HCT116 (cell line): ENCODE data around the gene GNG13. TPM values are rescaled to one million over a fixed set of nuclear protein-coding genes. Genes with fewer than 3 reads are reported as not detected.

Experiments
- ATAC-seq: fragments of 200-7000 bp; cut with Tn5 transposase; 2 replicates; pipeline ENCODE4 v1.9.1; 2020; ENCODE audit warnings: mild to moderate bottlenecking, moderate library complexity
- BruUV-seq: library from RNA; stranded (reverse); fragments of 400-500 nt; replicated peaks from 2 replicates; lab custom pipeline; 2021; lab: Mats Ljungman, UMichigan
- CTCF ChIA-PET: fragments of 300-600 bp; sonication (Branson Sonifier 250); formaldehyde crosslinking; loops from one replicate; lab custom pipeline; 2021; ENCODE audit warnings: antibody characterized with exemption; lab: Charles Lee
- POLR2A ChIA-PET: fragments of 300-600, 350-600 bp; sonication (Branson Sonifier 250); formaldehyde crosslinking; loops from one replicate; lab custom pipeline; 2021; ENCODE audit warnings: antibody characterized with exemption; lab: Charles Lee
- RAD21 ChIA-PET, 2 experiments: fragments of 300-600 bp; sonication (Branson Sonifier 250); formaldehyde crosslinking; loops; one replicate each; lab custom pipeline; 2023; ENCODE audit warnings: low total read pairs in 2 of 2; ENCODE audit not compliant: uncharacterized antibody in 2 of 2, unreplicated experiment in 2 of 2, low non-redundant PET in 1 of 2; lab: Charles Lee
- DNase-seq: peaks from one replicate; pipeline ENCODE4 v3.0.0-alpha.2; 2010; ENCODE audit warnings: low read depth, low spot score
- H2AFZ ChIP-seq: fragments of 200-600 bp; shearing (Covaris generic), sonication (generic); 2 replicates; pipeline ENCODE4 v1.6.1; 2017; ENCODE audit warnings: low read depth, mixed run types, mixed read lengths, antibody characterized with exemption, low read length; ENCODE audit not compliant: poor library complexity, severe bottlenecking
- H3K27ac ChIP-seq: 2 replicates; pipeline ENCODE4 v1.5.1; 2012; ENCODE audit warnings: low read depth, low read length
- H3K27me3 ChIP-seq: fragments of 200-600 bp; sonication (generic); 2 replicates; pipeline ENCODE4 v1.6.1; 2016; ENCODE audit warnings: mixed run types, low read length, mixed read lengths; ENCODE audit not compliant: insufficient read depth
- H3K36me3 ChIP-seq, 2 experiments: fragments of 200-500 bp in 1 of 2; fragments of 200-600 bp in 1 of 2; sonication (Bioruptor generic) in 1 of 2; sonication (generic) in 1 of 2; 2 replicates each; pipeline versions ENCODE4 v1.5.1 to v1.6.1; 2014 to 2016; ENCODE audit warnings: low read length in 2 of 2, inconsistent platforms in 1 of 2, mixed read lengths in 1 of 2, mixed run types in 1 of 2; ENCODE audit not compliant: insufficient read depth in 2 of 2, control insufficient read depth in 1 of 2
- H3K4me1 ChIP-seq, 2 experiments: fragments of 200-600 bp in 1 of 2; sonication (generic) in 1 of 2; 2 replicates each; pipeline versions ENCODE4 v1.5.1 to v1.6.1; 2012 to 2017; ENCODE audit warnings: low read length in 2 of 2, inconsistent platforms in 1 of 2, mild to moderate bottlenecking in 1 of 2, mixed read lengths in 1 of 2, mixed run types in 1 of 2, moderate library complexity in 1 of 2; ENCODE audit not compliant: insufficient read depth in 2 of 2, control insufficient read depth in 1 of 2
- H3K4me2 ChIP-seq: fragments of 200-600 bp; sonication (generic); 2 replicates; pipeline ENCODE4 v1.6.1; 2017; ENCODE audit warnings: mixed run types, low read length, mixed read lengths
- H3K4me3 ChIP-seq, 2 experiments: fragments of 200-600 bp in 1 of 2; sonication (generic) in 1 of 2; replicated peaks in 1 of 2; 2 replicates each; pipeline ENCODE4 v1.5.1; 2011 to 2016; ENCODE audit warnings: low read length in 2 of 2, control low read depth in 1 of 2, low read depth in 1 of 2, mild to moderate bottlenecking in 1 of 2, mixed read lengths in 1 of 2, mixed run types in 1 of 2
- H3K79me2 ChIP-seq: fragments of 200-600 bp; sonication (generic); 2 replicates; pipeline ENCODE4 v1.6.1; 2017; ENCODE audit warnings: mild to moderate bottlenecking, mixed run types, low read length, moderate library complexity, mixed read lengths; ENCODE audit not compliant: insufficient read depth
- H3K9ac ChIP-seq: fragments of 200-600 bp; sonication (generic); 2 replicates; pipeline ENCODE4 v1.6.1; 2016; ENCODE audit warnings: low read length, mixed read lengths
- H3K9me2 ChIP-seq: fragments of 200-600 bp; sonication (generic), shearing (Covaris generic); 2 replicates; pipeline ENCODE4 v1.6.1; 2017; ENCODE audit warnings: mixed run types, mild to moderate bottlenecking, moderate library complexity; ENCODE audit not compliant: insufficient read depth
- H3K9me3 ChIP-seq, 2 experiments: fragments of 200-500 bp in 1 of 2; fragments of 200-600 bp in 1 of 2; sonication (Bioruptor generic) in 1 of 2; sonication (generic) in 1 of 2; 2 replicates each; pipeline ENCODE4 v1.6.1; 2014 to 2017; ENCODE audit warnings: low read length in 2 of 2, mixed read lengths in 2 of 2, inconsistent platforms in 1 of 2, low read depth in 1 of 2, mild to moderate bottlenecking in 1 of 2, mixed run types in 1 of 2, moderate library complexity in 1 of 2; ENCODE audit not compliant: control insufficient read depth in 1 of 2, insufficient read depth in 1 of 2
- H4K20me1 ChIP-seq: fragments of 200-600 bp; sonication (generic), shearing (Covaris generic); 2 replicates; pipeline ENCODE4 v1.6.1; 2017; ENCODE audit warnings: mixed run types, mild to moderate bottlenecking, moderate library complexity; ENCODE audit not compliant: insufficient read depth
- ATF3 ChIP-seq: IDR thresholded peaks from 2 replicates; pipeline ENCODE4 v1.6.1; 2012
- CBX3 ChIP-seq: IDR thresholded peaks from 2 replicates; pipeline ENCODE4 v1.6.1; 2012; ENCODE audit warnings: low read depth
- CEBPB ChIP-seq: IDR thresholded peaks from 2 replicates; pipeline ENCODE4 v1.6.1; 2012; ENCODE audit warnings: low read depth
- CTCF ChIP-seq, 3 experiments: fragments of 200-600 bp in 1 of 3; sonication (generic) in 1 of 3; IDR thresholded peaks in 2 of 3; conservative IDR thresholded peaks in 1 of 3; 2 replicates each; pipeline ENCODE4 v1.5.1; 2012 to 2017; ENCODE audit warnings: low read depth in 2 of 3, low read length in 2 of 3, antibody characterized with exemption in 1 of 3, borderline replicate concordance in 1 of 3, control low read depth in 1 of 3, mild to moderate bottlenecking in 1 of 3, mixed read lengths in 1 of 3, mixed run types in 1 of 3, moderate library complexity in 1 of 3; ENCODE audit not compliant: insufficient read depth in 1 of 3
- EGR1 ChIP-seq: IDR thresholded peaks from 2 replicates; pipeline ENCODE4 v1.6.1; 2012; ENCODE audit warnings: low read depth
- ELF1 ChIP-seq: IDR thresholded peaks from 2 replicates; pipeline ENCODE4 v1.6.1; 2012; ENCODE audit warnings: low read depth, borderline replicate concordance
- EZH2 ChIP-seq: fragments of 200-600 bp; sonication (generic); IDR thresholded peaks from 2 replicates; pipeline ENCODE4 v1.6.1; 2017; ENCODE audit warnings: antibody characterized with exemption, mixed run types
- EZH2phosphoT487 ChIP-seq: fragments of 200-600 bp; IDR thresholded peaks from 2 replicates; pipeline ENCODE4 v1.6.1; 2018; ENCODE audit warnings: antibody characterized with exemption, borderline replicate concordance
- FOSL1 ChIP-seq: IDR thresholded peaks from 2 replicates; pipeline ENCODE4 v1.6.1; 2012; ENCODE audit warnings: low read depth
- JUND ChIP-seq: IDR thresholded peaks from 2 replicates; pipeline ENCODE4 v1.6.1; 2012
- POLR2A ChIP-seq: IDR thresholded peaks from 2 replicates; pipeline ENCODE4 v1.7.0; 2011; ENCODE audit warnings: borderline replicate concordance; ENCODE audit not compliant: insufficient read depth, insufficient read length; ENCODE audit errors: extremely low read depth
- RAD21 ChIP-seq: IDR thresholded peaks from 2 replicates; pipeline ENCODE4 v1.6.1; 2012; ENCODE audit warnings: low read depth, mild to moderate bottlenecking
- REST ChIP-seq: IDR thresholded peaks from 2 replicates; pipeline ENCODE4 v1.6.1; 2012; ENCODE audit warnings: low read depth
- SIN3A ChIP-seq: IDR thresholded peaks from 2 replicates; pipeline ENCODE4 v1.6.1; 2012; ENCODE audit warnings: low read depth
- SP1 ChIP-seq: IDR thresholded peaks from 2 replicates; pipeline ENCODE4 v1.6.1; 2012; ENCODE audit warnings: low read depth
- SRF ChIP-seq: IDR thresholded peaks from 2 replicates; pipeline ENCODE4 v1.6.1; 2012; ENCODE audit warnings: low read depth
- YY1 ChIP-seq: IDR thresholded peaks from 2 replicates; pipeline ENCODE4 v1.6.1; 2011; ENCODE audit warnings: low read length, low read depth, moderate library complexity, mild to moderate bottlenecking; ENCODE audit not compliant: insufficient replicate concordance; ENCODE audit errors: extremely low read depth
- ZBTB33 ChIP-seq: IDR thresholded peaks from 2 replicates; pipeline ENCODE4 v1.6.1; 2011; ENCODE audit warnings: mild to moderate bottlenecking, low read length, moderate library complexity; ENCODE audit not compliant: insufficient replicate concordance; ENCODE audit errors: extremely low read depth
- ZFX ChIP-seq: fragments of 450-650 bp; IDR thresholded peaks from 2 replicates; pipeline ENCODE4 v1.6.1; 2017
- ZNF274 ChIP-seq: fragments of 200-500 bp; sonication (Bioruptor generic); IDR thresholded peaks from 2 replicates; pipeline ENCODE4 v1.6.1; 2014; ENCODE audit warnings: mild to moderate bottlenecking, low read depth, low read length, inconsistent platforms
- intact Hi-C: fragments of 100-400 bp; cut with micrococcal nuclease; formaldehyde crosslinking; loops from 2 replicates; pipeline ENCODE4 v1.10.0; 2022
- total RNA-seq: library from RNA; stranded (reverse); gene quantifications from one replicate; pipeline ENCODE4 v1.2.1, GENCODE V29; 2021; ENCODE audit not compliant: unreplicated experiment

Gene GNG13
- total RNA-seq, 1 experiment from 2014 or later, result not detected

GRCh38 chr16:840561-841454, 40.3 kb upstream of the GNG13 start:
- no peaks in the 10 kb centered on the region for H3K9me2 ChIP-seq
- H3K9ac ChIP-seq, result no peak overlapping the region
- no peaks in the 10 kb centered on the region for H3K79me2 ChIP-seq
- ChIA-PET POLR2A (no interaction called here), RAD21 (no interaction called here), CTCF (no interaction called here)
- no peak overlapping the region for H3K4me2 ChIP-seq
- H4K20me1 ChIP-seq, result no peaks in the 10 kb centered on the region
- peaks cover 0 to 13% of the 10 kb centered on the region in 2 experiments; a peak in 2 of 4 replicates for H3K9me3 ChIP-seq
- intact Hi-C loops, result no loop called here
- ATAC-seq (0 out of 2 replicates have a peak, but pooled peaks have one; percentile 20), DNase-seq (no peak)
- H3K4me3 ChIP-seq, result no peak overlapping the region
- no peak overlapping the region for H2AFZ ChIP-seq
- H3K27ac ChIP-seq, result no peak overlapping the region
- TF ChIP-seq YY1 (no peak), EZH2 (no peak), ATF3 (no peak), EGR1 (no peak), JUND (no peak), EZH2phosphoT487 (no peak), CBX3 (no peak), CTCF (IDR thresholded peaks at IDR 0.05 in 2 of 3, conservative IDR thresholded peaks at IDR 0.05 in 1 of 3; ENCODE audit: borderline replicate concordance in 1 of 3, insufficient read depth in 1 of 3, low read depth in 2 of 3, low read length in 2 of 3) (no peak), ZBTB33 (no peak), SIN3A (no peak), POLR2A (no peak), SP1 (no peak), CEBPB (no peak), SRF (no peak), ZNF274 (no peak), ZFX (no peak), REST (no peak), RAD21 (no peak), FOSL1 (no peak), ELF1 (no peak)
- H3K4me1 ChIP-seq, result no peaks in the 10 kb centered on the region
- H3K27me3 ChIP-seq, result no peaks in the 10 kb centered on the region
- no peaks in the 10 kb centered on the region for H3K36me3 ChIP-seq
- no TSS peak for BruUV-seq
